SU-DHL-6 (cell line): ENCODE data around the gene VWC2L.

Experiments
- CTCF ChIP-seq: fragments of 200-600 bp; sonication (generic); IDR thresholded peaks from one replicate; pipeline ENCODE4 v1.5.1; 2017; ENCODE audit warnings: antibody characterized with exemption, mild to moderate bottlenecking, low read length, moderate library complexity; ENCODE audit not compliant: insufficient read depth, poor library complexity, severe bottlenecking
- EZH2phosphoT487 ChIP-seq: fragments of 200-600 bp; sonication (generic), shearing (Covaris generic); conservative IDR thresholded peaks from 2 replicates; pipeline ENCODE4 v1.6.1; 2018; ENCODE audit warnings: mild to moderate bottlenecking, antibody characterized with exemption, low read length, moderate library complexity, mixed read lengths

GRCh38 chr2:214519258-214519818 lies 108.5 kb downstream of the VWC2L start:
- TF ChIP-seq CTCF (no peak), EZH2phosphoT487 (no peak)
